HepG2 (cell line): ENCODE data around the gene USP10. TPM values are rescaled to one million over a fixed set of nuclear protein-coding genes. Genes with fewer than 3 reads are reported as not detected.

Source experiments
- ATAC-seq: fragments of 200-7000 bp; cut with Tn5 transposase; 3 replicates; pipeline ENCODE4 v1.9.1; 2020; ENCODE audit warnings: mild to moderate bottlenecking, moderate library complexity
- BruUV-seq: library from RNA; stranded (reverse); fragments of 400-500 nt; replicated peaks from 2 replicates; lab custom pipeline; 2021; lab: Mats Ljungman, UMichigan
- CTCF ChIA-PET: fragments of 300-600 bp; formaldehyde crosslinking; extraction: SDS; loops from one replicate; lab custom pipeline; 2021; ENCODE audit warnings: low total read pairs, inconsistent platforms, low intra/inter-chr PET ratio; lab: Yijun Ruan, JAX
- POLR2A ChIA-PET: fragments of 350-600 bp; sonication (Branson Sonifier 250); formaldehyde crosslinking; loops from one replicate; lab custom pipeline; 2020; ENCODE audit warnings: antibody characterized with exemption, inconsistent platforms; lab: Yijun Ruan, JAX
- DNase-seq: peaks from one replicate; pipeline ENCODE4 v3.0.0-alpha.2; 2015; ENCODE audit warnings: low spot score
- FAIRE-seq: peaks from 3 replicates; lab custom pipeline; 2011; peaks lifted over from hg19 to GRCh38; lab: Jason Lieb, UNC
- H2AFZ ChIP-seq: one replicate; pipeline ENCODE4 v1.6.1; 2011; ENCODE audit warnings: low read length, inconsistent platforms
- H3K27ac ChIP-seq: fragments of 300-600 bp; 3 replicates; pipeline ENCODE4 v1.8.0; 2011; ENCODE audit warnings: mixed run types, mild to moderate bottlenecking, mixed read lengths, low read length, inconsistent platforms; ENCODE audit not compliant: insufficient read depth; ENCODE audit errors: extremely low read length
- H3K27me3 ChIP-seq, 2 experiments: fragments of 200-600 bp in 1 of 2; 2 replicates in 1 of 2; 3 replicates in 1 of 2; pipeline versions ENCODE4 v1.6.0 to v1.8.0; 2011; ENCODE audit warnings: low read length in 2 of 2, mild to moderate bottlenecking in 2 of 2, moderate library complexity in 2 of 2, inconsistent platforms in 1 of 2; ENCODE audit not compliant: insufficient read depth in 2 of 2, control insufficient read depth in 1 of 2
- H3K36me3 ChIP-seq, 2 experiments: fragments of 200-600 bp in 1 of 2; replicated peaks in 1 of 2; 2 replicates in 1 of 2; 3 replicates in 1 of 2; pipeline versions ENCODE4 v1.5.1 to v1.8.0; 2011; ENCODE audit warnings: low read length in 2 of 2, inconsistent platforms in 1 of 2; ENCODE audit not compliant: insufficient read depth in 2 of 2, control insufficient read depth in 1 of 2
- H3K4me1 ChIP-seq: 2 replicates; pipeline ENCODE4 v1.5.1; 2012; ENCODE audit warnings: low read length, inconsistent platforms; ENCODE audit not compliant: insufficient read depth
- H3K4me2 ChIP-seq: 2 replicates; pipeline ENCODE4 v1.6.0; 2011; ENCODE audit warnings: low read depth, low read length, inconsistent platforms
- H3K4me3 ChIP-seq, 3 experiments: fragments of 200-600 bp in 1 of 3; sonication (generic), shearing (Covaris generic) in 1 of 3; replicated peaks in 1 of 3; 2 replicates each; pipeline ENCODE4 v1.5.1; 2011 to 2016; ENCODE audit warnings: low read length in 3 of 3, inconsistent platforms in 2 of 3, low read depth in 2 of 3, mild to moderate bottlenecking in 2 of 3, control low read depth in 1 of 3, mixed read lengths in 1 of 3; ENCODE audit not compliant: insufficient read depth in 1 of 3
- H3K79me2 ChIP-seq: one replicate; pipeline ENCODE4 v1.6.1; 2011; ENCODE audit warnings: low read length, inconsistent platforms; ENCODE audit not compliant: insufficient read depth
- H3K9ac ChIP-seq: 2 replicates; pipeline ENCODE4 v1.6.0; 2011; ENCODE audit warnings: mild to moderate bottlenecking, low read depth, low read length, inconsistent platforms; ENCODE audit not compliant: insufficient read depth
- H3K9me3 ChIP-seq: 2 replicates; pipeline ENCODE4 v1.5.1; 2012; ENCODE audit warnings: mild to moderate bottlenecking, low read length
- H4K20me1 ChIP-seq: 2 replicates; pipeline ENCODE4 v1.6.0; 2011; ENCODE audit warnings: inconsistent platforms, mild to moderate bottlenecking, low read length, moderate library complexity; ENCODE audit not compliant: insufficient read depth
- BRD4 ChIP-seq: sonication (generic); formaldehyde crosslinking; IDR thresholded peaks from 2 replicates; pipeline ENCODE4 v1.4.0; 2020; ENCODE audit warnings: missing genetic modification reagents
- DR1 ChIP-seq: sonication (generic); formaldehyde crosslinking; IDR thresholded peaks from 2 replicates; pipeline ENCODE4 v1.8.0; 2021; ENCODE audit warnings: mild to moderate bottlenecking, missing genetic modification reagents, inconsistent platforms
- ETV6 ChIP-seq: sonication (generic); formaldehyde crosslinking; conservative IDR thresholded peaks from 2 replicates; pipeline ENCODE4 v1.4.0; 2020; ENCODE audit warnings: missing genetic modification reagents
- NKX3-1 ChIP-seq: sonication (generic); formaldehyde crosslinking; IDR thresholded peaks from 2 replicates; pipeline ENCODE4 v1.5.0; 2020; ENCODE audit warnings: missing genetic modification reagents
- RAD21 ChIP-seq: fragments of 450-650 bp; formaldehyde crosslinking; IDR thresholded peaks from 2 replicates; pipeline ENCODE4 v1.5.0; 2020; ENCODE audit warnings: mild to moderate bottlenecking
- SMARCE1 ChIP-seq: fragments of 450-650 bp; IDR thresholded peaks from 2 replicates; pipeline ENCODE4 v1.6.1; 2017; ENCODE audit warnings: borderline replicate concordance
- SRY ChIP-seq: sonication (generic); formaldehyde crosslinking; IDR thresholded peaks from 2 replicates; pipeline ENCODE4 v1.8.0; 2022; ENCODE audit warnings: mild to moderate bottlenecking, missing genetic modification reagents
- TAF1 ChIP-seq: sonication (generic); formaldehyde crosslinking; IDR thresholded peaks from 2 replicates; pipeline ENCODE4 v1.4.0; 2020; ENCODE audit warnings: missing genetic modification reagents
- U2AF1 ChIP-seq: fragments of 200-400 bp; formaldehyde crosslinking; optimal IDR thresholded peaks from 2 replicates; pipeline ENCODE3; 2017; ENCODE audit warnings: mild to moderate bottlenecking, low read depth, low read length
- XBP1 ChIP-seq: sonication (generic); formaldehyde crosslinking; IDR thresholded peaks from 2 replicates; pipeline ENCODE4 v1.5.0; 2020; ENCODE audit warnings: missing genetic modification reagents
- ZNF567 ChIP-seq: sonication (generic); formaldehyde crosslinking; IDR thresholded peaks from 2 replicates; pipeline ENCODE4 v1.8.1; 2023; ENCODE audit warnings: mild to moderate bottlenecking, missing genetic modification reagents, borderline replicate concordance
- ZNF776 ChIP-seq: sonication (generic); formaldehyde crosslinking; IDR thresholded peaks from 2 replicates; pipeline ENCODE4 v1.4.0; 2020; ENCODE audit warnings: mild to moderate bottlenecking, missing genetic modification reagents
- WGBS: methylation state at CpG from one replicate; pipeline ENCODE4 v1.1.6; 2017; ENCODE audit warnings: low lambda C conversion rate; 5-methylcytosine and 5-hydroxymethylcytosine counted together
- in situ Hi-C: cut with HindIII; loops from 2 replicates; pipeline ENCODE4 v1.10.0; 2017; ENCODE audit warnings: low pct_unique_long_range_greater_than_20kb; ENCODE audit not compliant: extremely low pct_ligation_motif_present
- intact Hi-C: fragments of 100-400 bp; cut with micrococcal nuclease; formaldehyde crosslinking; loops from one replicate; pipeline ENCODE4 v1.10.0; 2022; ENCODE audit not compliant: unreplicated experiment
- polyA plus RNA-seq, 8 experiments: library from polyadenylated mRNA; depleted of rRNA in 3 of 8; stranded (reverse) in 7 of 8; unstranded in 1 of 8; fragments of >200 nt; fragmentation: Illumina TruSeq in 4 of 8; extraction: Trizol in 4 of 8; gene quantifications; 2 replicates each; pipeline versions ENCODE4 v1.2.1 to v1.2.3, GENCODE V29; 2011 to 2016; ENCODE audit warnings: low read depth in 4 of 8, missing spikeins in 1 of 8, mixed read lengths in 1 of 8; ENCODE audit not compliant: insufficient read depth in 1 of 8
- total RNA-seq, 5 experiments: library from RNA; depleted of rRNA; stranded (reverse); fragments of >200 nt; fragmentation: Illumina TruSeq; extraction: Trizol; gene quantifications; 2 replicates each; pipeline ENCODE4 v1.2.3, GENCODE V29; 2016; ENCODE audit warnings: low read depth in 1 of 5
- TF ChIP-seq, protein P1 (sequence below): sonication (generic); formaldehyde crosslinking; IDR thresholded peaks from 2 replicates; pipeline ENCODE4; 2020; ENCODE audit warnings: missing genetic modification reagents, mild to moderate bottlenecking, borderline replicate concordance
- TF ChIP-seq, protein P2 (sequence below): sonication (generic); formaldehyde crosslinking; conservative IDR thresholded peaks from 2 replicates; pipeline ENCODE4 v1.4.0; 2020; ENCODE audit warnings: missing genetic modification reagents
- TF ChIP-seq, protein P3 (sequence below): sonication (generic); formaldehyde crosslinking; IDR thresholded peaks from 2 replicates; pipeline ENCODE4 v1.9.0; 2021; ENCODE audit warnings: missing genetic modification reagents, mild to moderate bottlenecking, borderline replicate concordance

The USP10 gene
- total and polyA plus RNA-seq, 2 of the 13 experiments (the other 11 are each of a cell fraction or from before 2014, with no cell fraction given): 79.1 to 122 TPM

DNA sequence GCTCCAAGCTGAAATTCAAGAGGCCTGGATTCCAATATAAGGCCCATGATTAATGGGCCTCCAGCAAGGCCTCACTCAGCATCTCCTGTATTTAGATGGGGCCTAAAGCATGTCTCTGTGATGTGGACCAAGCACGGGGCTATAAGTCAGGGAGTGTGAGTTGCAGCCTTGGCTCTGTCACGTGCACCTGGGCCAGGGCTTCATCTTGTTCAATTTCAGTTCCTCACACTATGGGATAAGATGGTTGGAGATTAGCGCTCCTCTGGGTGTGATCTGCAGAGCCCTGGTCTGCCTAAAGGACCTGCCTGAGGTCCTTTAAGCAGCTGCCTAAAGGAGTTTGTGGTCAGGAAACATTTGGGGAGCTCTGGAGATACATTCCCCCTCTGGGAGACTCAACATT lies 26.2 kb upstream of the USP10 start:
- H2AFZ ChIP-seq: no peak overlapping the region
- ATAC-seq: no peak
- in situ Hi-C loops: loop anchor here (5.0 kb wide), 1 partner anchor 54 kb away; no protein-coding TSS in a partner anchor

DNA sequence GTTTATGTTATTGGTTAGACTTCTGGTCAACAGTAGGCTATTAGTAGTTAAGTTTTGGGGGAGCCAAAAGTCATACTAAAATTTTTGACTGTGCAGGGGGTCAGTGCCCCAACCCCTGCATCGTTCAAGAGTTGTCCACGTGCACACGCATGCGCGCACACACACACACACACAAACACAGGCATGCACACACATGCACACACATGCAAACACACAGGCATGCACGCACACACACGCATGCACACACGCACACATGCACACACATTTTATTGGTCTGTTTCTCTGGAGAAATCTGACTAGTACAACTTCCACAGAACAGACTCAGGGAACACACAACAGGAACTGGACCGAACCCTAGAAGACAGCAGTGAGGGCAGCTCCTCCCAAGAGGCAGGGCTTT lies 24.4 kb upstream of the USP10 start:
- no peaks in the 10 kb centered on the region for H3K36me3 ChIP-seq
- no peaks in the 10 kb centered on the region for H4K20me1 ChIP-seq
- no peak overlapping the region for H3K4me2 ChIP-seq
- WGBS: 90% methylated on average over 9 of the region's 9 CpGs
- H3K4me1 ChIP-seq: peaks cover 41% of the 10 kb centered on the region
- ChIA-PET POLR2A (no interaction called here), CTCF (no interaction called here)
- in situ Hi-C loops (no loop called here), intact Hi-C loops (no loop called here)
- H3K9ac ChIP-seq: no peak overlapping the region
- H3K27me3 ChIP-seq: peaks cover 0 to 29% of the 10 kb centered on the region in 2 experiments; a peak in 2 of 5 replicates
- no peak for DNase-seq
- no peak overlapping the region for H2AFZ ChIP-seq
- no peak overlapping the region for H3K27ac ChIP-seq
- no peaks in the 10 kb centered on the region for H3K79me2 ChIP-seq
- no peak for ATAC-seq
- no peak overlapping the region for H3K4me3 ChIP-seq
- no TSS peak for BruUV-seq
- no peak for FAIRE-seq
- no peaks in the 10 kb centered on the region for H3K9me3 ChIP-seq
- TF ChIP-seq XBP1: no peak
- no peak for TF ChIP-seq BRD4 (CRISPR knock-in tag)
- TF ChIP-seq, protein P1, sequence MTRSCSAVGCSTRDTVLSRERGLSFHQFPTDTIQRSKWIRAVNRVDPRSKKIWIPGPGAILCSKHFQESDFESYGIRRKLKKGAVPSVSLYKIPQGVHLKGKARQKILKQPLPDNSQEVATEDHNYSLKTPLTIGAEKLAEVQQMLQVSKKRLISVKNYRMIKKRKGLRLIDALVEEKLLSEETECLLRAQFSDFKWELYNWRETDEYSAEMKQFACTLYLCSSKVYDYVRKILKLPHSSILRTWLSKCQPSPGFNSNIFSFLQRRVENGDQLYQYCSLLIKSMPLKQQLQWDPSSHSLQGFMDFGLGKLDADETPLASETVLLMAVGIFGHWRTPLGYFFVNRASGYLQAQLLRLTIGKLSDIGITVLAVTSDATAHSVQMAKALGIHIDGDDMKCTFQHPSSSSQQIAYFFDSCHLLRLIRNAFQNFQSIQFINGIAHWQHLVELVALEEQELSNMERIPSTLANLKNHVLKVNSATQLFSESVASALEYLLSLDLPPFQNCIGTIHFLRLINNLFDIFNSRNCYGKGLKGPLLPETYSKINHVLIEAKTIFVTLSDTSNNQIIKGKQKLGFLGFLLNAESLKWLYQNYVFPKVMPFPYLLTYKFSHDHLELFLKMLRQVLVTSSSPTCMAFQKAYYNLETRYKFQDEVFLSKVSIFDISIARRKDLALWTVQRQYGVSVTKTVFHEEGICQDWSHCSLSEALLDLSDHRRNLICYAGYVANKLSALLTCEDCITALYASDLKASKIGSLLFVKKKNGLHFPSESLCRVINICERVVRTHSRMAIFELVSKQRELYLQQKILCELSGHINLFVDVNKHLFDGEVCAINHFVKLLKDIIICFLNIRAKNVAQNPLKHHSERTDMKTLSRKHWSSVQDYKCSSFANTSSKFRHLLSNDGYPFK (CRISPR knock-in tag): no peak
- no peak for TF ChIP-seq U2AF1
- no peak for TF ChIP-seq SMARCE1
- TF ChIP-seq TAF1 (CRISPR knock-in tag): no peak
- TF ChIP-seq SRY: no peak
- no peak for TF ChIP-seq ZNF776 (CRISPR knock-in tag)
- no peak for TF ChIP-seq ZNF567 (CRISPR knock-in tag)
- TF ChIP-seq, protein P2, sequence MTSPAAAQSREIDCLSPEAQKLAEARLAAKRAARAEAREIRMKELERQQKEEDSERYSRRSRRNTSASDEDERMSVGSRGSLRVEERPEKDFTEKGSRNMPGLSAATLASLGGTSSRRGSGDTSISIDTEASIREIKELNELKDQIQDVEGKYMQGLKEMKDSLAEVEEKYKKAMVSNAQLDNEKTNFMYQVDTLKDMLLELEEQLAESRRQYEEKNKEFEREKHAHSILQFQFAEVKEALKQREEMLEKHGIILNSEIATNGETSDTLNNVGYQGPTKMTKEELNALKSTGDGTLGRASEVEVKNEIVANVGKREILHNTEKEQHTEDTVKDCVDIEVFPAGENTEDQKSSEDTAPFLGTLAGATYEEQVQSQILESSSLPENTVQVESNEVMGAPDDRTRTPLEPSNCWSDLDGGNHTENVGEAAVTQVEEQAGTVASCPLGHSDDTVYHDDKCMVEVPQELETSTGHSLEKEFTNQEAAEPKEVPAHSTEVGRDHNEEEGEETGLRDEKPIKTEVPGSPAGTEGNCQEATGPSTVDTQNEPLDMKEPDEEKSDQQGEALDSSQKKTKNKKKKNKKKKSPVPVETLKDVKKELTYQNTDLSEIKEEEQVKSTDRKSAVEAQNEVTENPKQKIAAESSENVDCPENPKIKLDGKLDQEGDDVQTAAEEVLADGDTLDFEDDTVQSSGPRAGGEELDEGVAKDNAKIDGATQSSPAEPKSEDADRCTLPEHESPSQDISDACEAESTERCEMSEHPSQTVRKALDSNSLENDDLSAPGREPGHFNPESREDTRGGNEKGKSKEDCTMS (CRISPR knock-in tag): no peak

More for the DNA sequence above, 26.2 kb upstream of the USP10 start:
- Histone ChIP-seq H3K27me3 (0 out of 5 replicates have a peak, but pooled peaks cover 0 to 21% of the 10 kb centered on the region in 2 experiments), H4K20me1 (no peaks in the 10 kb centered on the region), H3K4me3 (no peak overlapping the region), H3K36me3 (no peaks in the 10 kb centered on the region), H3K9me3 (no peaks in the 10 kb centered on the region), H3K4me1 (peaks cover 41% of the 10 kb centered on the region), H3K27ac (no peak overlapping the region), H3K9ac (no peak overlapping the region), H3K4me2 (no peak overlapping the region), H3K79me2 (no peaks in the 10 kb centered on the region)
- TF ChIP-seq, protein P3, sequence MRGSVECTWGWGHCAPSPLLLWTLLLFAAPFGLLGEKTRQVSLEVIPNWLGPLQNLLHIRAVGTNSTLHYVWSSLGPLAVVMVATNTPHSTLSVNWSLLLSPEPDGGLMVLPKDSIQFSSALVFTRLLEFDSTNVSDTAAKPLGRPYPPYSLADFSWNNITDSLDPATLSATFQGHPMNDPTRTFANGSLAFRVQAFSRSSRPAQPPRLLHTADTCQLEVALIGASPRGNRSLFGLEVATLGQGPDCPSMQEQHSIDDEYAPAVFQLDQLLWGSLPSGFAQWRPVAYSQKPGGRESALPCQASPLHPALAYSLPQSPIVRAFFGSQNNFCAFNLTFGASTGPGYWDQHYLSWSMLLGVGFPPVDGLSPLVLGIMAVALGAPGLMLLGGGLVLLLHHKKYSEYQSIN (CRISPR knock-in tag): no peak
- TF ChIP-seq ETV6 (CRISPR knock-in tag): no peak
- no peak for TF ChIP-seq DR1 (CRISPR knock-in tag)
- no peak for TF ChIP-seq RAD21 (CRISPR knock-in tag)
- TF ChIP-seq NKX3-1 (CRISPR knock-in tag): no peak
- POLR2A ChIA-PET: no interaction called here
- intact Hi-C loops: loop anchor here (2.0 kb wide), 1 partner anchor 27 kb away; no protein-coding TSS in a partner anchor
- no TSS peak for BruUV-seq
- no peak for FAIRE-seq
- no peak for DNase-seq
- 43% methylated on average over 3 of the region's 3 CpGs for WGBS
- CTCF ChIA-PET: interaction anchor here (2.9 to 3.3 kb wide), 2 partner anchors 52 to 65 kb away, joined by 34 to 69 read pairs; no protein-coding TSS in a partner anchor
